GM12875 (cell line): ENCODE measurements around the gene RPL39.
"Not testable (repeated sequence)": the region's sequence is repeated elsewhere in the genome, so short reads cannot be mapped to it uniquely, and the experiment has no call there.

ENCODE experiments used
- H3K4me3 ChIP-seq: one replicate; pipeline ENCODE4 v1.5.1; 2011; ENCODE audit warnings: low read depth, low read length, control low read depth
- CTCF ChIP-seq: IDR thresholded peaks from 2 replicates; pipeline ENCODE4 v1.5.1; 2011; ENCODE audit warnings: low read depth, mild to moderate bottlenecking, control low read depth, inconsistent platforms, low read length, moderate library complexity, borderline replicate concordance; ENCODE audit not compliant: insufficient read depth

The RPL39 gene

GRCh38 chrX:119778829-119779228 lies 12.6 kb downstream of the RPL39 start:
- TF ChIP-seq CTCF = no peak
- no peak overlapping the region for H3K4me3 ChIP-seq

- no peak overlapping the region for H3K4me3 ChIP-seq
- TF ChIP-seq CTCF = no peak
Observed at GRCh38 chrX:119775517-119776238, 15.8 kb downstream of the RPL39 start.

GRCh38 chrX:119769388-119769787 lies 22.0 kb downstream of the RPL39 start:
- H3K4me3 ChIP-seq = not testable (repeated sequence)

GRCh38 chrX:119768436-119768835 lies 23.0 kb downstream of the RPL39 start:
- H3K4me3 ChIP-seq = not testable (repeated sequence)

GRCh38 chrX:119763836-119764387 lies 27.5 kb downstream of the RPL39 start:
- no peak for TF ChIP-seq CTCF
- H3K4me3 ChIP-seq = no peak overlapping the region

- no peak overlapping the region for H3K4me3 ChIP-seq
- TF ChIP-seq CTCF = no peak
Observed at GRCh38 chrX:119763181-119763580, 28.2 kb downstream of the RPL39 start.

- no peak overlapping the region for H3K4me3 ChIP-seq
- no peak for TF ChIP-seq CTCF
Observed at GRCh38 chrX:119762718-119763117, 28.7 kb downstream of the RPL39 start.

- no peak for TF ChIP-seq CTCF
- peak overlapping the region; percentile 63 for H3K4me3 ChIP-seq
Observed at GRCh38 chrX:119760026-119760877, 31.2 kb downstream of the RPL39 start.
